ENCODE results near the gene EFNA2.
A peak's percentile ranks its signal among the peaks of the same experiment; 100 is the strongest.

Gene EFNA2

GRCh38 chr19:1259876-1260748 is 25.6 kb upstream of the EFNA2 start:
- peak in 1 of 56 donors; percentile 68 for DNase-seq

GRCh38 chr19:1260749-1261537 is 24.7 kb upstream of the EFNA2 start:
- DNase-seq = peak; percentile 53 to 97 (median 92)

GRCh38 chr19:1261538-1261797 is 24.2 kb upstream of the EFNA2 start:
- peak in 2 of 56 donors; percentile 51 to 60 for DNase-seq

GRCh38 chr19:1261798-1262622 is 23.7 kb upstream of the EFNA2 start:
- peak in 31 of 56 donors; percentile 16 to 71 (median 38) for DNase-seq

- peak in 1 of 56 donors; percentile 43 for DNase-seq
Measured at GRCh38 chr19:1262623-1263123, 23.0 kb upstream of the EFNA2 start.

- no peak for DNase-seq
Measured at GRCh38 chr19:1263188-1263587, 22.5 kb upstream of the EFNA2 start.

- DNase-seq = peak in 6 of 56 donors; percentile 21 to 47 (median 32)
Measured at GRCh38 chr19:1264801-1265614, 20.7 kb upstream of the EFNA2 start.

GRCh38 chr19:1265615-1266128 is 20.0 kb upstream of the EFNA2 start:
- peak in 9 of 56 donors; percentile 14 to 58 (median 24) for DNase-seq

- peak in 47 of 56 donors; percentile 27 to 85 (median 62) for DNase-seq
Measured at GRCh38 chr19:1266129-1266915, 19.4 kb upstream of the EFNA2 start.

GRCh38 chr19:1266916-1267476 is 18.7 kb upstream of the EFNA2 start:
- peak in 45 of 56 donors; percentile 20 to 86 (median 64) for DNase-seq

- peak in 20 of 56 donors; percentile 11 to 48 (median 34) for DNase-seq
Measured at GRCh38 chr19:1267477-1268225, 18.0 kb upstream of the EFNA2 start.

GRCh38 chr19:1268226-1269064 is 17.2 kb upstream of the EFNA2 start:
- DNase-seq = peak in 2 of 56 donors; percentile 41 to 43

- DNase-seq = peak; percentile 75 to 100 (median 99)
Measured at GRCh38 chr19:1269065-1269477, 16.6 kb upstream of the EFNA2 start, which contains the start of gene CIRBP. TSS of gene CIRBP (plus strand) at chr19:1269332. CDS start at chr19:1270934, 1,602 bp downstream.

- DNase-seq = peak in 55 of 56 donors; percentile 35 to 90 (median 78)
Measured at GRCh38 chr19:1269478-1270212, 16.0 kb upstream of the EFNA2 start.

- DNase-seq = peak in 1 of 56 donors; percentile 66
Measured at GRCh38 chr19:1270213-1270853, 15.3 kb upstream of the EFNA2 start.
